HCT116 (cell line): ENCODE data around the gene FAM50B. TPM values are rescaled to one million over a fixed set of nuclear protein-coding genes. Genes with fewer than 3 reads are reported as not detected.

Experiments
- ATAC-seq: fragments of 200-7000 bp; cut with Tn5 transposase; 2 replicates; pipeline ENCODE4 v1.9.1; 2020; ENCODE audit warnings: mild to moderate bottlenecking, moderate library complexity
- BruUV-seq: library from RNA; stranded (reverse); fragments of 400-500 nt; replicated peaks from 2 replicates; lab custom pipeline; 2021; lab: Mats Ljungman, UMichigan
- CTCF ChIA-PET: fragments of 300-600 bp; sonication (Branson Sonifier 250); formaldehyde crosslinking; loops from one replicate; lab custom pipeline; 2021; ENCODE audit warnings: antibody characterized with exemption; lab: Charles Lee
- POLR2A ChIA-PET: fragments of 300-600, 350-600 bp; sonication (Branson Sonifier 250); formaldehyde crosslinking; loops from one replicate; lab custom pipeline; 2021; ENCODE audit warnings: antibody characterized with exemption; lab: Charles Lee
- RAD21 ChIA-PET, 2 experiments: fragments of 300-600 bp; sonication (Branson Sonifier 250); formaldehyde crosslinking; loops; one replicate each; lab custom pipeline; 2023; ENCODE audit warnings: low total read pairs in 2 of 2; ENCODE audit not compliant: uncharacterized antibody in 2 of 2, unreplicated experiment in 2 of 2, low non-redundant PET in 1 of 2; lab: Charles Lee
- DNase-seq: peaks from one replicate; pipeline ENCODE4 v3.0.0-alpha.2; 2010; ENCODE audit warnings: low read depth, low spot score
- H2AFZ ChIP-seq: fragments of 200-600 bp; shearing (Covaris generic), sonication (generic); 2 replicates; pipeline ENCODE4 v1.6.1; 2017; ENCODE audit warnings: low read depth, mixed run types, mixed read lengths, antibody characterized with exemption, low read length; ENCODE audit not compliant: poor library complexity, severe bottlenecking
- H3K27ac ChIP-seq: 2 replicates; pipeline ENCODE4 v1.5.1; 2012; ENCODE audit warnings: low read depth, low read length
- H3K27me3 ChIP-seq: fragments of 200-600 bp; sonication (generic); 2 replicates; pipeline ENCODE4 v1.6.1; 2016; ENCODE audit warnings: mixed run types, low read length, mixed read lengths; ENCODE audit not compliant: insufficient read depth
- H3K36me3 ChIP-seq, 2 experiments: fragments of 200-500 bp in 1 of 2; fragments of 200-600 bp in 1 of 2; sonication (Bioruptor generic) in 1 of 2; sonication (generic) in 1 of 2; 2 replicates each; pipeline versions ENCODE4 v1.5.1 to v1.6.1; 2014 to 2016; ENCODE audit warnings: low read length in 2 of 2, inconsistent platforms in 1 of 2, mixed read lengths in 1 of 2, mixed run types in 1 of 2; ENCODE audit not compliant: insufficient read depth in 2 of 2, control insufficient read depth in 1 of 2
- H3K4me1 ChIP-seq, 2 experiments: fragments of 200-600 bp in 1 of 2; sonication (generic) in 1 of 2; 2 replicates each; pipeline versions ENCODE4 v1.5.1 to v1.6.1; 2012 to 2017; ENCODE audit warnings: low read length in 2 of 2, inconsistent platforms in 1 of 2, mild to moderate bottlenecking in 1 of 2, mixed read lengths in 1 of 2, mixed run types in 1 of 2, moderate library complexity in 1 of 2; ENCODE audit not compliant: insufficient read depth in 2 of 2, control insufficient read depth in 1 of 2
- H3K4me2 ChIP-seq: fragments of 200-600 bp; sonication (generic); 2 replicates; pipeline ENCODE4 v1.6.1; 2017; ENCODE audit warnings: mixed run types, low read length, mixed read lengths
- H3K4me3 ChIP-seq, 2 experiments: fragments of 200-600 bp in 1 of 2; sonication (generic) in 1 of 2; replicated peaks in 1 of 2; 2 replicates each; pipeline ENCODE4 v1.5.1; 2011 to 2016; ENCODE audit warnings: low read length in 2 of 2, control low read depth in 1 of 2, low read depth in 1 of 2, mild to moderate bottlenecking in 1 of 2, mixed read lengths in 1 of 2, mixed run types in 1 of 2
- H3K79me2 ChIP-seq: fragments of 200-600 bp; sonication (generic); 2 replicates; pipeline ENCODE4 v1.6.1; 2017; ENCODE audit warnings: mild to moderate bottlenecking, mixed run types, low read length, moderate library complexity, mixed read lengths; ENCODE audit not compliant: insufficient read depth
- H3K9ac ChIP-seq: fragments of 200-600 bp; sonication (generic); 2 replicates; pipeline ENCODE4 v1.6.1; 2016; ENCODE audit warnings: low read length, mixed read lengths
- H3K9me2 ChIP-seq: fragments of 200-600 bp; sonication (generic), shearing (Covaris generic); 2 replicates; pipeline ENCODE4 v1.6.1; 2017; ENCODE audit warnings: mixed run types, mild to moderate bottlenecking, moderate library complexity; ENCODE audit not compliant: insufficient read depth
- H3K9me3 ChIP-seq, 2 experiments: fragments of 200-500 bp in 1 of 2; fragments of 200-600 bp in 1 of 2; sonication (Bioruptor generic) in 1 of 2; sonication (generic) in 1 of 2; 2 replicates each; pipeline ENCODE4 v1.6.1; 2014 to 2017; ENCODE audit warnings: low read length in 2 of 2, mixed read lengths in 2 of 2, inconsistent platforms in 1 of 2, low read depth in 1 of 2, mild to moderate bottlenecking in 1 of 2, mixed run types in 1 of 2, moderate library complexity in 1 of 2; ENCODE audit not compliant: control insufficient read depth in 1 of 2, insufficient read depth in 1 of 2
- H4K20me1 ChIP-seq: fragments of 200-600 bp; sonication (generic), shearing (Covaris generic); 2 replicates; pipeline ENCODE4 v1.6.1; 2017; ENCODE audit warnings: mixed run types, mild to moderate bottlenecking, moderate library complexity; ENCODE audit not compliant: insufficient read depth
- ATF3 ChIP-seq: IDR thresholded peaks from 2 replicates; pipeline ENCODE4 v1.6.1; 2012
- CEBPB ChIP-seq: IDR thresholded peaks from 2 replicates; pipeline ENCODE4 v1.6.1; 2012; ENCODE audit warnings: low read depth
- CTCF ChIP-seq, 3 experiments: fragments of 200-600 bp in 1 of 3; sonication (generic) in 1 of 3; IDR thresholded peaks in 2 of 3; conservative IDR thresholded peaks in 1 of 3; 2 replicates each; pipeline ENCODE4 v1.5.1; 2012 to 2017; ENCODE audit warnings: low read depth in 2 of 3, low read length in 2 of 3, antibody characterized with exemption in 1 of 3, borderline replicate concordance in 1 of 3, control low read depth in 1 of 3, mild to moderate bottlenecking in 1 of 3, mixed read lengths in 1 of 3, mixed run types in 1 of 3, moderate library complexity in 1 of 3; ENCODE audit not compliant: insufficient read depth in 1 of 3
- EGR1 ChIP-seq: IDR thresholded peaks from 2 replicates; pipeline ENCODE4 v1.6.1; 2012; ENCODE audit warnings: low read depth
- EZH2 ChIP-seq: fragments of 200-600 bp; sonication (generic); IDR thresholded peaks from 2 replicates; pipeline ENCODE4 v1.6.1; 2017; ENCODE audit warnings: antibody characterized with exemption, mixed run types
- EZH2phosphoT487 ChIP-seq: fragments of 200-600 bp; IDR thresholded peaks from 2 replicates; pipeline ENCODE4 v1.6.1; 2018; ENCODE audit warnings: antibody characterized with exemption, borderline replicate concordance
- FOSL1 ChIP-seq: IDR thresholded peaks from 2 replicates; pipeline ENCODE4 v1.6.1; 2012; ENCODE audit warnings: low read depth
- JUND ChIP-seq: IDR thresholded peaks from 2 replicates; pipeline ENCODE4 v1.6.1; 2012
- MAX ChIP-seq: IDR thresholded peaks from 2 replicates; pipeline ENCODE4 v1.6.1; 2012
- POLR2AphosphoS5 ChIP-seq: IDR thresholded peaks from 2 replicates; pipeline ENCODE4 v1.6.1; 2011; ENCODE audit warnings: mild to moderate bottlenecking, low read depth, low read length, moderate library complexity
- RAD21 ChIP-seq: IDR thresholded peaks from 2 replicates; pipeline ENCODE4 v1.6.1; 2012; ENCODE audit warnings: low read depth, mild to moderate bottlenecking
- SIN3A ChIP-seq: IDR thresholded peaks from 2 replicates; pipeline ENCODE4 v1.6.1; 2012; ENCODE audit warnings: low read depth
- YY1 ChIP-seq: IDR thresholded peaks from 2 replicates; pipeline ENCODE4 v1.6.1; 2011; ENCODE audit warnings: low read length, low read depth, moderate library complexity, mild to moderate bottlenecking; ENCODE audit not compliant: insufficient replicate concordance; ENCODE audit errors: extremely low read depth
- ZBTB33 ChIP-seq: IDR thresholded peaks from 2 replicates; pipeline ENCODE4 v1.6.1; 2011; ENCODE audit warnings: mild to moderate bottlenecking, low read length, moderate library complexity; ENCODE audit not compliant: insufficient replicate concordance; ENCODE audit errors: extremely low read depth
- ZFX ChIP-seq: fragments of 450-650 bp; IDR thresholded peaks from 2 replicates; pipeline ENCODE4 v1.6.1; 2017
- ZNF274 ChIP-seq: fragments of 200-500 bp; sonication (Bioruptor generic); IDR thresholded peaks from 2 replicates; pipeline ENCODE4 v1.6.1; 2014; ENCODE audit warnings: mild to moderate bottlenecking, low read depth, low read length, inconsistent platforms
- intact Hi-C: fragments of 100-400 bp; cut with micrococcal nuclease; formaldehyde crosslinking; loops from 2 replicates; pipeline ENCODE4 v1.10.0; 2022
- total RNA-seq: library from RNA; stranded (reverse); gene quantifications from one replicate; pipeline ENCODE4 v1.2.1, GENCODE V29; 2021; ENCODE audit not compliant: unreplicated experiment

Gene FAM50B
- total RNA-seq, 1 experiment from 2014 or later = 0.86 TPM

GRCh38 chr6:3801960-3802359 lies 47.2 kb upstream of the FAM50B start:
- Histone ChIP-seq H2AFZ (no peak overlapping the region), H3K9me2 (no peaks in the 10 kb centered on the region), H3K9ac (no peak overlapping the region), H3K27ac (no peak overlapping the region), H3K79me2 (no peaks in the 10 kb centered on the region), H3K4me2 (no peak overlapping the region), H3K4me3 (no peak overlapping the region), H3K36me3 (no peaks in the 10 kb centered on the region), H3K4me1 (peaks cover 18 to 40% of the 10 kb centered on the region in 2 experiments), H4K20me1 (no peaks in the 10 kb centered on the region), H3K9me3 (no peaks in the 10 kb centered on the region), H3K27me3 (no peaks in the 10 kb centered on the region)
- ChIA-PET POLR2A (no interaction called here), CTCF (no interaction called here), RAD21 (no interaction called here)
- DNase-seq (no peak), ATAC-seq (no peak)
- no peak for TF ChIP-seq RAD21
- no peak for TF ChIP-seq JUND
- TF ChIP-seq ZNF274 = no peak
- no peak for TF ChIP-seq CEBPB
- no peak for TF ChIP-seq ZFX
- TF ChIP-seq MAX = no peak
- no peak for TF ChIP-seq FOSL1
- no peak for TF ChIP-seq EGR1
- TF ChIP-seq SIN3A = no peak
- no peak for TF ChIP-seq CTCF (IDR thresholded peaks at IDR 0.05 in 2 of 3, conservative IDR thresholded peaks at IDR 0.05 in 1 of 3; ENCODE audit: borderline replicate concordance in 1 of 3, insufficient read depth in 1 of 3, low read depth in 2 of 3, low read length in 2 of 3)
- TF ChIP-seq ATF3 = no peak
- TF ChIP-seq EZH2 = no peak
- TF ChIP-seq POLR2AphosphoS5 = no peak
- TF ChIP-seq EZH2phosphoT487 = no peak
- no peak for TF ChIP-seq ZBTB33
- no peak for TF ChIP-seq YY1
- intact Hi-C loops = no loop called here
- no TSS peak for BruUV-seq
